ENCODE results near the gene NUF2. TPM values are rescaled to one million over a fixed set of nuclear protein-coding genes. Genes with fewer than 3 reads are reported as not detected.
"Not testable (repeated sequence)": the region's sequence is repeated elsewhere in the genome, so short reads cannot be mapped to it uniquely, and the experiment has no call there.

Gene NUF2
- total RNA-seq, 2 experiments from 2014 or later: 63.0 to 69.0 TPM

DNA sequence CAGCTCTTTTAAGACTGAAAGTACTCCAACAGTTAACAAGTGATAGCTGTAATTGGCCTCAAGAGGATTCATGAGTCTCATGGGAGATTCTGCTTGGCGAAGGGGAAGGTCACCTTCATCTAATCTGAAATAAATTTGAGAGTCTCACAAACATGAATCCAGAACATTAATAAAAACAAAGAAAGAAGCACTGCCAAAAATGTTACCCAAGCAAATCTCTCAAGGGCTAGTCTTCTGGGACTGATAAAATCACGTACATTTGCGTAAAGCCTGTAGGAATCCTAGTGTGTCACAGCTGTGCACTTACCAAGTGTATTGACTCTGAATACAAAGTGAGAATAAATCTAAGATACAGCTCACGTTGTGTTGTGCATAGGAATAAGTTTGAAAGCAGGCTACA is 21.2 kb upstream of the NUF2 start:
- Mint-ChIP-seq H3K36me3 (ENCODE audit: low read depth) (peaks cover 49% of the 10 kb centered on the region), H3K4me3 (no peak overlapping the region), H3K9me3 (no peaks in the 10 kb centered on the region), H3K27ac (no peak overlapping the region), H3K4me1 (ENCODE audit: low read depth) (no peaks in the 10 kb centered on the region), H3K27me3 (ENCODE audit: low read depth) (no peaks in the 10 kb centered on the region)
- intact Hi-C loops (cut with micrococcal nuclease): no loop called here
- CTCF ChIA-PET: interaction anchor here (1.3 kb wide), 1 partner anchor 15 kb away, joined by 4 read pairs; no protein-coding TSS in a partner anchor
- DNase-seq: no peak

GRCh38 chr1:163303561-163303960 is 18.2 kb upstream of the NUF2 start:
- Mint-ChIP-seq H3K4me1 (ENCODE audit: low read depth) (peaks cover 3% of the 10 kb centered on the region), H3K36me3 (ENCODE audit: low read depth) (peaks cover 44% of the 10 kb centered on the region), H3K9me3 (no peaks in the 10 kb centered on the region), H3K27ac (no peak overlapping the region), H3K27me3 (ENCODE audit: low read depth) (no peaks in the 10 kb centered on the region), H3K4me3 (no peak overlapping the region)
- CTCF ChIA-PET: interaction anchor here (1.8 kb wide), 1 partner anchor 12 kb away, joined by 5 read pairs; no protein-coding TSS in a partner anchor
- no peak for DNase-seq
- intact Hi-C loops (cut with micrococcal nuclease): no loop called here

GRCh38 chr1:163305441-163305840 is 16.3 kb upstream of the NUF2 start:
- Mint-ChIP-seq H3K27ac (no peak overlapping the region), H3K36me3 (ENCODE audit: low read depth) (peaks cover 44% of the 10 kb centered on the region), H3K4me3 (no peak overlapping the region), H3K4me1 (ENCODE audit: low read depth) (peaks cover 3% of the 10 kb centered on the region), H3K27me3 (ENCODE audit: low read depth) (no peaks in the 10 kb centered on the region), H3K9me3 (no peaks in the 10 kb centered on the region)
- intact Hi-C loops (cut with micrococcal nuclease): no loop called here
- CTCF ChIA-PET: interaction anchor here (1.3 kb wide), 1 partner anchor 10 kb away, joined by 8 read pairs; no protein-coding TSS in a partner anchor
- no peak for DNase-seq

DNA sequence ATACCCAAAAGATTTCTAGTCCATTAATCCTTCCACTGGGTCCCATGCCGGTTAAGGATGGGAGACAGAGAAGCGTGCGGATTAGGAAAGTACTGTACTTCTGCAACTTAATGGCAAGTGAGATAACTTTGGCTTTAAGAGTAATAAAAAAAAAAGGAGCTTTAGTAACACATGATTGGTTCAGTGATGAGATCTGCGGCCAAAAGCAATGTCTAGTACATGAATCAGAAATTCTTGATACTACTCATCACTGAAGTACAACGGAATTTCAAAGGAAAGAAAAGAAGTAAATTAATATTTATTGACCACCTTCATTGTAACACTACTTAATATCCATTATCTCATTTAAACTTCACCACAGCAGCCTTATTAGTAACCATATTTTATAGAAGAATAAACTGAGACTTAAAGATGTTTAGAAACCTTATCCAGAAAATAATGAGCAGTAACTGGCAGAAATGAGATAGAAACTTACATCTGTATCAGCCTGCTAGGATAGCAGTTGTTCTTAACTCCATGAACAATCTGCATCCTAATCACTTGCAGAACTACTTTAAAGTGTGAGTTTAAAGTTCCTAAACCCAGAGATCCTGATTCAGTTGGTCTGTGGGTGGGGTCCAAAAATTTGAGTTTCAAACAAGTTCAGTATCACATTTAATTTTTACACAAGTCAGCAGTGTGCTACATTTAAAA is 14.1 kb upstream of the NUF2 start:
- no peak for DNase-seq
- CTCF ChIA-PET: no interaction called here
- intact Hi-C loops (cut with micrococcal nuclease): no loop called here
- Mint-ChIP-seq H3K9me3 (no peaks in the 10 kb centered on the region), H3K27me3 (ENCODE audit: low read depth) (no peaks in the 10 kb centered on the region), H3K27ac (no peak overlapping the region), H3K4me1 (ENCODE audit: low read depth) (peaks cover 3% of the 10 kb centered on the region), H3K4me3 (no peak overlapping the region), H3K36me3 (ENCODE audit: low read depth) (peaks cover 36% of the 10 kb centered on the region)

DNA sequence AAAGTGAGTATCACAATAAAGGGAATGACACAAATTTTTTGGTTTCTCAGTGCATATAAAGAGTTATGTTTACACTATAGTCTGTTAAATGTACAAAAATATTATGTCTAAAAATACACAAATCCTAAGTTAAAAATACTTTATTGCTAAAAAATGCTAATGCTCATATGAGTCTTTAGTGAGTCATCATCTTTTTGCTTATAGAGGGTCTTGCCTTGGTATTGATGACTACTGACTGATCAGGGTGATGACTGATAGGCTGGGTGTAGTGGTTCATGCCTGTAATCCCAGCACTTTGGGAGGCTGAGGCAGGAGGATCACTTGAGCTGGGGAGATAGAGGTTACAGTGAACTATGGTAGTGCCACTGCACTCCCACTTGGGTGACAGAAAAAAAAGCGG is 12.9 kb upstream of the NUF2 start:
- CTCF ChIA-PET: no interaction called here
- H3K27ac Mint-ChIP-seq: no peak overlapping the region
- DNase-seq: no peak
- no peaks in the 10 kb centered on the region for H3K9me3 Mint-ChIP-seq
- intact Hi-C loops (cut with micrococcal nuclease): no loop called here
- H3K4me3 Mint-ChIP-seq: no peak overlapping the region
- peaks cover 3% of the 10 kb centered on the region for H3K4me1 Mint-ChIP-seq (ENCODE audit: low read depth)
- peaks cover 33% of the 10 kb centered on the region for H3K36me3 Mint-ChIP-seq (ENCODE audit: low read depth)
- H3K27me3 Mint-ChIP-seq (ENCODE audit: low read depth): no peaks in the 10 kb centered on the region

- intact Hi-C loops (cut with micrococcal nuclease): loop anchor here (1.0 to 2.0 kb wide), 4 partner anchors 141 to 462 kb away; no protein-coding TSS in a partner anchor
- peak; percentile 70 for DNase-seq
- CTCF ChIA-PET: interaction anchor here (0.7 to 1.9 kb wide), 21 partner anchors 10 to 1563 kb away, joined by 3 to 15 read pairs (median 4); partner anchors contain the start of genes CCDC190 and RGS4
- Mint-ChIP-seq H3K36me3 (ENCODE audit: low read depth) (peaks cover 4% of the 10 kb centered on the region), H3K27me3 (ENCODE audit: low read depth) (no peaks in the 10 kb centered on the region), H3K9me3 (no peaks in the 10 kb centered on the region), H3K4me1 (ENCODE audit: low read depth) (peaks cover 2% of the 10 kb centered on the region), H3K27ac (no peak overlapping the region), H3K4me3 (no peak overlapping the region)
Measured at GRCh38 chr1:163315773-163316374, 5.9 kb upstream of the NUF2 start.

GRCh38 chr1:163320891-163321290 is 863 bp upstream of the NUF2 start:
- no peaks in the 10 kb centered on the region for H3K9me3 Mint-ChIP-seq
- no peak for DNase-seq
- H3K27ac Mint-ChIP-seq: peak overlapping the region; percentile 97
- CTCF ChIA-PET: interaction anchor here (0.6 to 1.0 kb wide), 3 partner anchors 11 to 467 kb away, joined by 3 to 7 read pairs (median 3); no protein-coding TSS in a partner anchor
- no peaks in the 10 kb centered on the region for H3K27me3 Mint-ChIP-seq (ENCODE audit: low read depth)
- H3K4me3 Mint-ChIP-seq: peak overlapping the region; percentile 89
- intact Hi-C loops (cut with micrococcal nuclease): loop anchor here (1.0 to 10.0 kb wide), 4 partner anchors 34 to 1546 kb away; partner anchors contain the start of genes UAP1 and UHMK1
- H3K4me1 Mint-ChIP-seq (ENCODE audit: low read depth): peaks cover 12% of the 10 kb centered on the region
- H3K36me3 Mint-ChIP-seq (ENCODE audit: low read depth): peaks cover 1% of the 10 kb centered on the region

GRCh38 chr1:163323339-163323738 is 1.6 kb downstream of the NUF2 start:
- intact Hi-C loops (cut with micrococcal nuclease): loop anchor here (2.0 to 10.0 kb wide), 2 partner anchors 13 to 1549 kb away; no protein-coding TSS in a partner anchor
- CTCF ChIA-PET: interaction anchor here (1.0 kb wide), 1 partner anchor 13 kb away, joined by 4 read pairs; no protein-coding TSS in a partner anchor
- not testable (repeated sequence) for DNase-seq; H3K27me3 Mint-ChIP-seq (ENCODE audit: low read depth); H3K27ac Mint-ChIP-seq; H3K36me3 Mint-ChIP-seq (ENCODE audit: low read depth); H3K9me3 Mint-ChIP-seq
- H3K4me1 Mint-ChIP-seq (ENCODE audit: low read depth): peaks cover 12% of the 10 kb centered on the region
- H3K4me3 Mint-ChIP-seq: peak overlapping the region; percentile 89

GRCh38 chr1:163331116-163331515 is 9.4 kb downstream of the NUF2 start:
- no peak for DNase-seq
- CTCF ChIA-PET: no interaction called here
- H3K4me3 Mint-ChIP-seq: no peak overlapping the region
- H3K4me1 Mint-ChIP-seq (ENCODE audit: low read depth): no peaks in the 10 kb centered on the region
- H3K9me3 Mint-ChIP-seq: peaks cover 4% of the 10 kb centered on the region
- no peak overlapping the region for H3K27ac Mint-ChIP-seq
- no peaks in the 10 kb centered on the region for H3K27me3 Mint-ChIP-seq (ENCODE audit: low read depth)
- intact Hi-C loops (cut with micrococcal nuclease): no loop called here
- peaks cover 58% of the 10 kb centered on the region for H3K36me3 Mint-ChIP-seq (ENCODE audit: low read depth)

GRCh38 chr1:163335216-163335615 is 13.5 kb downstream of the NUF2 start:
- H3K36me3 Mint-ChIP-seq (ENCODE audit: low read depth): peaks cover 57% of the 10 kb centered on the region
- no peaks in the 10 kb centered on the region for H3K4me1 Mint-ChIP-seq (ENCODE audit: low read depth)
- CTCF ChIA-PET: no interaction called here
- peaks cover 3% of the 10 kb centered on the region for H3K9me3 Mint-ChIP-seq
- H3K27ac Mint-ChIP-seq: no peak overlapping the region
- H3K27me3 Mint-ChIP-seq (ENCODE audit: low read depth): no peaks in the 10 kb centered on the region
- intact Hi-C loops (cut with micrococcal nuclease): no loop called here
- no peak for DNase-seq
- H3K4me3 Mint-ChIP-seq: no peak overlapping the region

- no peak overlapping the region for H3K27ac Mint-ChIP-seq
- no peaks in the 10 kb centered on the region for H3K27me3 Mint-ChIP-seq (ENCODE audit: low read depth)
- no peaks in the 10 kb centered on the region for H3K4me1 Mint-ChIP-seq (ENCODE audit: low read depth)
- intact Hi-C loops (cut with micrococcal nuclease): loop anchor here (2.0 kb wide), 1 partner anchor 15 kb away; no protein-coding TSS in a partner anchor
- H3K36me3 Mint-ChIP-seq (ENCODE audit: low read depth): peaks cover 43% of the 10 kb centered on the region
- no peak overlapping the region for H3K4me3 Mint-ChIP-seq
- H3K9me3 Mint-ChIP-seq: no peaks in the 10 kb centered on the region
- CTCF ChIA-PET: no interaction called here
- no peak for DNase-seq
Measured at GRCh38 chr1:163337631-163338030, 15.9 kb downstream of the NUF2 start.

- Mint-ChIP-seq H3K27me3 (ENCODE audit: low read depth) (no peaks in the 10 kb centered on the region), H3K36me3 (ENCODE audit: low read depth) (peaks cover 41% of the 10 kb centered on the region), H3K27ac (no peak overlapping the region), H3K9me3 (no peaks in the 10 kb centered on the region), H3K4me1 (ENCODE audit: low read depth) (no peaks in the 10 kb centered on the region), H3K4me3 (no peak overlapping the region)
- intact Hi-C loops (cut with micrococcal nuclease): no loop called here
- CTCF ChIA-PET: no interaction called here
- no peak for DNase-seq
Measured at GRCh38 chr1:163346326-163346870, 24.6 kb downstream of the NUF2 start.

Measured in activated naive CD4-positive, alpha-beta T cell treated with anti-CD3 and anti-CD28 coated beads for 36 hours (primary cell).